GM21526 (cell line): ENCODE results near the gene ISG20.

ENCODE experiments used
- ATAC-seq: cut with Tn5 transposase; IDR thresholded peaks from one replicate; pipeline ENCODE4 v1.9.1; 2021; ENCODE audit warnings: moderate library complexity; ENCODE audit not compliant: unreplicated experiment, low FRiP score

ISG20 gene

GRCh38 chr15:88638626-88639372 is at the start of gene ISG20:
Gene ISG20 (plus strand): TSS chr15:88639016. CDS start chr15:88639367, 351 bp downstream.
- peak; percentile 67 for ATAC-seq

GRCh38 chr15:88590759-88591158 is 48.1 kb upstream of the ISG20 start:
- ATAC-seq: no peak

GRCh38 chr15:88591384-88591783 is 47.4 kb upstream of the ISG20 start:
- ATAC-seq: no peak

- no peak for ATAC-seq
These were observed 34.9 kb upstream of the ISG20 start for GRCh38 chr15:88603885-88604284.

GRCh38 chr15:88604381-88605188 is 34.2 kb upstream of the ISG20 start:
- no peak for ATAC-seq

GRCh38 chr15:88605189-88606069 is 33.4 kb upstream of the ISG20 start:
- ATAC-seq: no peak

- ATAC-seq: no peak
These were observed 32.6 kb upstream of the ISG20 start for GRCh38 chr15:88606070-88606794.

GRCh38 chr15:88607951-88608350 is 30.9 kb upstream of the ISG20 start:
- ATAC-seq: no peak

GRCh38 chr15:88608607-88609181 is 30.1 kb upstream of the ISG20 start:
- ATAC-seq: no peak

- no peak for ATAC-seq
These were observed 29.3 kb upstream of the ISG20 start for GRCh38 chr15:88609344-88610090.

GRCh38 chr15:88610701-88611231 is 28.1 kb upstream of the ISG20 start:
- no peak for ATAC-seq

- no peak for ATAC-seq
These were observed 26.5 kb upstream of the ISG20 start for GRCh38 chr15:88612186-88612796.

GRCh38 chr15:88613074-88613944 is 25.5 kb upstream of the ISG20 start:
- no peak for ATAC-seq

GRCh38 chr15:88615303-88616107 is 23.3 kb upstream of the ISG20 start:
- peak; percentile 54 for ATAC-seq

GRCh38 chr15:88616240-88616639 is 22.6 kb upstream of the ISG20 start:
- no peak for ATAC-seq

GRCh38 chr15:88617031-88617722 is 21.6 kb upstream of the ISG20 start:
- no peak for ATAC-seq
